HUES48 (cell line): ENCODE results near the gene CACNA1C.

Source experiments
- H3K27ac ChIP-seq: one replicate; pipeline ENCODE4 v1.7.0; 2013; ENCODE audit warnings: low read depth, low read length, inconsistent platforms
- H3K27me3 ChIP-seq: 2 replicates; pipeline ENCODE4 v1.6.1; 2013; ENCODE audit warnings: mild to moderate bottlenecking, low read length; ENCODE audit not compliant: control insufficient read depth, insufficient read depth
- H3K36me3 ChIP-seq: 2 replicates; pipeline ENCODE4 v1.6.1; 2013; ENCODE audit warnings: low read length; ENCODE audit not compliant: control insufficient read depth, insufficient read depth
- H3K4me1 ChIP-seq: 2 replicates; pipeline ENCODE4 v1.6.1; 2013; ENCODE audit warnings: mild to moderate bottlenecking, low read length; ENCODE audit not compliant: control insufficient read depth, insufficient read depth
- H3K4me3 ChIP-seq: 2 replicates; pipeline ENCODE4 v1.5.1; 2013; ENCODE audit warnings: mild to moderate bottlenecking, low read depth, low read length
- H3K9ac ChIP-seq: 2 replicates; pipeline ENCODE4 v1.6.1; 2013; ENCODE audit warnings: mild to moderate bottlenecking, low read depth, low read length, moderate library complexity
- H3K9me3 ChIP-seq: 2 replicates; pipeline ENCODE4 v1.6.1; 2013; ENCODE audit warnings: low read length; ENCODE audit not compliant: control insufficient read depth, insufficient read depth

Gene CACNA1C

DNA sequence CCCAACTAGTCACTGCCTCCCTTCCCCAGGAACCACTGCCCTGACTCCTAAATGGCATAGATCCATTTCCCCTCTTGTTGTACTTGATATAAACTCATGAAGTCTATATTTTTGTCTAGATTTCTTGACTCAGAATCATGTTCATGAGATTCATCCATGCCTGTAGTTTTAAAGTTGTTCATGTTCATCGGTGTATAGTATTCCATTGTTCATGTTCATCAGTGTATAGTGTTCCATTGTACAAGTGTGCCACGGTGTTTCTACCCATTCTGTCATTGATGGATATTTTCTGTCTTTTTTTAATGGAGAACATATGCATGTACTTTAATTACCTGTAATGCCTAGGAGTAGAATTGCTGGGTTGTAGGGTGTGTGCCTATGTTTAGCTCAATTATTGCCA is 261.7 kb downstream of the CACNA1C start:
- no peak overlapping the region for H3K27ac ChIP-seq
- no peak overlapping the region for H3K4me3 ChIP-seq
- no peaks in the 10 kb centered on the region for H3K4me1 ChIP-seq
- no peaks in the 10 kb centered on the region for H3K9me3 ChIP-seq
- H3K36me3 ChIP-seq: no peaks in the 10 kb centered on the region
- H3K27me3 ChIP-seq: no peaks in the 10 kb centered on the region
- H3K9ac ChIP-seq: no peak overlapping the region

DNA sequence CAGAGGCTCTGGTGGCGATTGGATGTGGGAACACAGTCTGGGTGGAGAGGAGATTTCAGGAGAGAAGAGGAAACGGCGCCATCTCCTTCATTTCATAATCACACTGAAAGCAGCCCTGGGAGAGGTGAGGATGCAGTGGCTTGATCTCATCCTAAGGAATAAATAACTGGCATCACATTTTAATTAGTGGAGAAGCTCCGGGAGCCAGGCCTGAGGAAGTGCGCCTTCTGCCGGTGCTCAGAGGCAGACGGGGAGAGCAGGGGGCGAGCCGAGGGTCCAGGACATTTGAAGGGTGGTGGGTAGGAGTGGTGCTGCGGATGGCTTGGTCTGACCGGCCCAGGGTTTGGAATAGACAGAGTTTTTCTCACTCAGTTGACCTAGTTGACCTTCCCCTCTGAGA is 265.0 kb downstream of the CACNA1C start:
- no peaks in the 10 kb centered on the region for H3K27me3 ChIP-seq
- H3K9me3 ChIP-seq: no peaks in the 10 kb centered on the region
- no peaks in the 10 kb centered on the region for H3K4me1 ChIP-seq
- H3K36me3 ChIP-seq: no peaks in the 10 kb centered on the region
- no peak overlapping the region for H3K4me3 ChIP-seq
- no peak overlapping the region for H3K9ac ChIP-seq
- H3K27ac ChIP-seq: no peak overlapping the region

DNA sequence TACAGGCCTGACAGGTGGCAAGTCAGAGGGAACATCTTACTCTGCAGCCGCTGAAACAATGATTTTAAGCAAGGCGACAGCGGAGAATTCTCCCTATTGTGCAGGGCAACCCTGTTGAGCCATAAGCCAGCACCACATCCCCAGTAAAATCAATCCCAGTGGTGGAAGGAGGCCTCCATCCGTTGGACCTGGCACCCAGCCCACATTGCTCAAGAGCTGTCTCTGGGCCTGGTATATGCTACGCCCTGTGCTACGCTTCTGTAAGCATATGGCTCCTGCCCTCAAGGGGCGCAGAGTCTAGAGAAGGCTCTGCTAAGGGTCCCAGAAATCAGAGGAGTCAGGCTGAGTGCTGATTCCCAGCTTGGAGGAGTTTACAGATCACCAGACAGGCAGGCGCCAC is 265.5 kb downstream of the CACNA1C start:
- Histone ChIP-seq H3K36me3 (no peaks in the 10 kb centered on the region), H3K4me1 (no peaks in the 10 kb centered on the region), H3K27me3 (no peaks in the 10 kb centered on the region), H3K4me3 (no peak overlapping the region), H3K27ac (no peak overlapping the region), H3K9ac (no peak overlapping the region), H3K9me3 (no peaks in the 10 kb centered on the region)

DNA sequence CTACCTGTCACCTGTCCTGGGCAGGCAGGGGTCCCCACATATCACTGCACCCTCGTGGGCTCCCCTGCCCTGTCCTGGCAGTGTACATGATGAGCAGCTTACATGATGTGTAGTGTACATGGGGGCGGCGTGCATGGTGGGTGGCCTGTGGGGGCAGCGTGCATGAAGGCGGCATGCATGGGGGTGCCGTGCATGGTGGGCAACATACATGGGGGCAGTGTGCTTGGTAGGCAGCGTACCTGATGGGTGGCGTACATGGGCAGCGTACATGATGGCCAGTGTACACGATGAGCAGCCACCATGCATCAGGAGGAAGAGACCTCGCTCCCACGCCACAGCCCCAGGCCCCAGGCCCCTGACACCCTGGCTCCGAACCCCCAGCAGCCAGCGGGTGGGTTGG is 266.3 kb downstream of the CACNA1C start:
- Histone ChIP-seq H3K9me3 (no peaks in the 10 kb centered on the region), H3K36me3 (no peaks in the 10 kb centered on the region), H3K4me3 (no peak overlapping the region), H3K27me3 (no peaks in the 10 kb centered on the region), H3K27ac (no peak overlapping the region), H3K9ac (no peak overlapping the region), H3K4me1 (no peaks in the 10 kb centered on the region)

DNA sequence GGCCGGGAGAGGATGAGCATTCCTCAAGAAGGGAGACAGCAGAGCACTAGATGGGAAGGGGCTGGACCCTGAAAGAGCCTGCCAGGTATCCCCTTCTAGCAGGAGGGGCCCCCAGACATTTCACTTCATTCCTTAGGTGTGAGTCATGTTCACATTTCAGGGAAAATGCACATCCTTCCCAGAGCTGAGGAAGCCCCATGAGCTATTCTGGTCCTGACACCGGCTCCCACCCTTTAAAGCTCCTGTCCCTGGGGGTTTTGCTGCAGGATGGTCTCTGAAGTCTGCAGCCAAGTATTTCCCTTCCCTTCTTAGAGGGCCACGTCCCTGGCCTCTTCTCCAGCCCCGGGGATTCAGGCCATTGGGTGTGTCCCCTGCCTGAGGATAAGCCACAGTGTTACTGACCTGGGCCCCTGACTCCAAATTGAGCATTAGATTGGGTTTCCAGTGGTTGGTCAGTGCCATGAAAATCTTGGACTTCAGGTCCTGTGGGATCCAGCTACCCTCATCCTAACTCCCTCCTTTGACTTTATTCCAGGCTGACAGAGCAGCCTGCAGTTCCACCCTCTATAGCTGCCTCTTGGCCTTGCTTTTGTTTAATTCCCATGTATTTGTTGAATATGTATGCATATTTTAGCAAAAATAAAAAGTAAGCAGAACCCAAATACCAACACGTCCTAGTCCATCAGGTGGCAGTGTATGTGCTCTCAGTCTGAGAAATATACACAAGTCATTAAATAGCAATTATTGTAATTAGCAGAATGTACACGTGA is 267.1 kb downstream of the CACNA1C start:
- Histone ChIP-seq H3K4me3 (no peak overlapping the region), H3K9me3 (no peaks in the 10 kb centered on the region), H3K27me3 (no peaks in the 10 kb centered on the region), H3K4me1 (no peaks in the 10 kb centered on the region), H3K9ac (no peak overlapping the region), H3K36me3 (no peaks in the 10 kb centered on the region), H3K27ac (no peak overlapping the region)

DNA sequence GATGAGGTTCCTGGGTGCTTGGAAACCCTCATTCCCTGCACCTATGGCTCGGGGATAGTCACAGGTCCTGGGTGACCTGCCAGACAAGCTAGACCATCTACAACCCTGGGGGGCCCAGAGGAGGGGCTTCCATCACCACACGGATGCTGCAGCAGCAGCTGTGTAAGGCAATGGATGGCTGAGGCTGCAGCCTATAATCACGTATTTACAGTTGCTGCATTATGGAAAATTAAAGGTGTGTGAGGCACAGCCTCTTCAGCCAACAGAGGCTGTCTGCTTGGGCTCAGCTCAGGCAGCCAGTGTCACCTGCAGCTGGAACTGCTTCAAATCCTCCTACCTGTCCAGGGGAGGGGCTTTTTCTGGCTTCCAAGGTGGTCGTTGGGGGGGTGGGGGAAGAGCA is 268.1 kb downstream of the CACNA1C start:
- Histone ChIP-seq H3K4me1 (no peaks in the 10 kb centered on the region), H3K9ac (no peak overlapping the region), H3K36me3 (no peaks in the 10 kb centered on the region), H3K9me3 (no peaks in the 10 kb centered on the region), H3K4me3 (no peak overlapping the region), H3K27ac (no peak overlapping the region), H3K27me3 (no peaks in the 10 kb centered on the region)

DNA sequence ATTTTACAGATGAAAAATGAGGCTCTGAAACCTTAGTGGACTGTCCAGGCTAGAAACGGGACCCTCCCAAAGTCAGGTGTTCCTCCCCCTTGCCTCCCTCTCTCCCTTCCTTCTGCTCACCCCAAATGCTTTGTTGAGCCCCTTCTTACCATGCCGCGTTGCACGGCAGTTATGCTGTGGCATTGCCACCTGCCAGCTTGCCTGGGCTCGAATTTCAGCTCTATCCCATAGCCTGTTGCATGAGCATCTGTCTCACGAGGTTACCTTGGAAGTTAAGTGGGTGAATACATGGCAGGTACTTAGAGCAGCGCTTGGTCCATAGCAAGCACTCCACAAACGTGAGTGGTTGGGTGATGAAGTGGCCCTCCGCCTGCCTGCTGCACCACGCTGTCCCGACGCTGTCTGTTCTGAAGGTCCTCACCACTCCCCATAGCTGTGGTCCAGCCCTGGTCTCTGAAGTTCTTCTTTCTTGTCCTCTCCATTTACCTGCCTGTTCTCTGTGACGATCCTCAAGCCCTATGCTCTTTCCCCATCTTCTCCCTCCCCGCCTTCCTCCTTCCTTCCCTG is 269.9 kb downstream of the CACNA1C start:
- Histone ChIP-seq H3K27me3 (no peaks in the 10 kb centered on the region), H3K4me1 (no peaks in the 10 kb centered on the region), H3K36me3 (no peaks in the 10 kb centered on the region), H3K4me3 (no peak overlapping the region), H3K9ac (no peak overlapping the region), H3K9me3 (no peaks in the 10 kb centered on the region), H3K27ac (no peak overlapping the region)

DNA sequence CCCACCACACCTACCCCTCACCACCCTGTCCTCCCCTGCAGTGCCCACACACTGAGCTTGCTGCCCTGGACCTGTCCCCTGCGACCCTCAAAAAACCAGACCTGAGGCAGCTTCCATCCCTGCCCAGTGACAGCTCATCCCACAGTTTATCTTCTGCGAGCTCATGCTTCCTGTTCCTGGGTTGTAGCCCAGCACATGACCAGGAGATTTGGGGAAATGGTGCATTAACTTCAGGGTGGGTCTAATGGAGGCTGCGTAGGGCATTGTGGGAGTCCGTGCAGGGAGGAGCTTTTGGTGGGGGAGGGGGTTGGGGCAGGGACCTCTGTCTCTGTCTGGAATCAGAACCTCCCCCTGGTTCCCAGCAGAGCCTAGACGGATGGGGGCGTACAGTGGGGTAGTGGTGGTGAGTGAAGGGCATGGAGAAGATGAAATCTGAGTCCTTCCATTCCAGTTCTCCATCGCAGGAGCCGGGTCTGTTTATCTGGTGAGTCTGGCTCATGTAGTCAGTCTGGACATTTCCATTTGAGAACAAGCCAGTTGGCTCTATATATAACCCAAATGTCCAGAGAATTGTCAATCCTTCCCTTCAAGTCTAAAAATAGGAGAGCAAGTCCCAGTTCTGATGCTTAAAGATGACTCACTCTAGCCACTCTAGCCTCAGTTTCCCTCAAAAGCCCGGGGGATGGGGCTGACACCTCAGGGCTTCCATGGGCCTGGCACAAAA is 270.9 kb downstream of the CACNA1C start:
- Histone ChIP-seq H3K4me1 (no peaks in the 10 kb centered on the region), H3K27me3 (no peaks in the 10 kb centered on the region), H3K9ac (no peak overlapping the region), H3K9me3 (no peaks in the 10 kb centered on the region), H3K4me3 (no peak overlapping the region), H3K36me3 (no peaks in the 10 kb centered on the region), H3K27ac (no peak overlapping the region)

DNA sequence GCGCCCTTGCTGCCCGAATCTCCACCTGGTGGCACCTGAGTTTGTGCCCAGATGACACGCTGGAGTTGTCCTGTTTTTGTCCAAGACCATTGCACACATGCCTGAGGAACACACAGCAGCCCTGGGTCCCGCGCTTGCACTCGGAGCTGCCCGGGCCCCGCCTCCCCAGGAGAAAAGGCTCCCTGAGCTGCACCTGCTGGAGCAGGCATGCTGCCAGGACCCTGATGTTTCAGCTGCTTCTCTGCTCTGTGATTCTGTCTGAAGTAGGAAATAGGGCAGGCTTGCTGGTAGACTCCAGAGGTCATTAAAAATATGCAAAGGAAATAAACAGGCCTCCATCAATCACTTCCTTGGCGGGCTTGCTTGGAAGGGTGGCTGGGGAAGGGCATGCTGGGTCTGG is 271.6 kb downstream of the CACNA1C start:
- H3K27ac ChIP-seq: no peak overlapping the region
- H3K27me3 ChIP-seq: no peaks in the 10 kb centered on the region
- no peak overlapping the region for H3K9ac ChIP-seq
- H3K4me3 ChIP-seq: no peak overlapping the region
- no peaks in the 10 kb centered on the region for H3K4me1 ChIP-seq
- no peaks in the 10 kb centered on the region for H3K36me3 ChIP-seq
- no peaks in the 10 kb centered on the region for H3K9me3 ChIP-seq

DNA sequence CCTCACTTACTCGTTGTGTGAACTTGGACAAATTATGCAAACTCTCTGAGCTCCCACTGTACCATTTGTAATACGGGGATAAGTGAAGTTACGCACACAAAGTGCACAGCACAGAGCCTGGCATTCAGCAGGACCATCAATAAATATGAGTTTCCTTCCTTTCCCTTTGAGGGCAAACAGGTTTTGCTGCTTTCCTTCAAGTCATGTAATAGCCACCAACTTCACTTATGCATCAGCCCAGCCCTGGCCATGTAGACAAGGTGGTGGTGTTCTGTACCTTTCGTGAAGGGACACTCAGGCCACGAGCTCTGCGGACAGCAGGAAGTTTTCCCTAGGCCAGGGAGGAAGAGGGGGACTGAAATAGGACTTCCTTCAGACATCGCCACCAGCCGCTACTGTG is 272.7 kb downstream of the CACNA1C start:
- Histone ChIP-seq H3K4me1 (no peaks in the 10 kb centered on the region), H3K9ac (no peak overlapping the region), H3K27me3 (no peaks in the 10 kb centered on the region), H3K36me3 (no peaks in the 10 kb centered on the region), H3K9me3 (no peaks in the 10 kb centered on the region), H3K4me3 (no peak overlapping the region), H3K27ac (no peak overlapping the region)

DNA sequence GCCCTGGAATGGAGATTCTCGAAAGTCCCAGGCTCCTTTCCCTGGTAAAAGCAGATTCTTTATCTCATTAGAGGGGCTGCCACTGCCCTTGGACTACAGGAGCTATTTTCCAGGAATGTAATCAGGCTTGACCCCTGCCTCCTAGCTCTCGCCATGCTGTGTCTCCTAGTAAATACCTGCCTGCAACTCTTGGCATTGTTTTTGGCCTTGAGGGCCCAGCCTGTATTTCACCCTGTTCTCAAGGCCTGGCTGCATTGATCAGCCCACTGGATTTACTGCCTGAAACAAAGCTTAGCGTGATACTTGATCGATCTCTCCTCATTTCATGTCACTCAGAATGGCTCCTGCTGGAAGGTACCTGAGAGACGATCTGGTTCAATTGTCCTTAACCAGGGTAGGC is 273.7 kb downstream of the CACNA1C start:
- no peaks in the 10 kb centered on the region for H3K36me3 ChIP-seq
- no peaks in the 10 kb centered on the region for H3K9me3 ChIP-seq
- H3K4me1 ChIP-seq: no peaks in the 10 kb centered on the region
- H3K4me3 ChIP-seq: no peak overlapping the region
- H3K27me3 ChIP-seq: no peaks in the 10 kb centered on the region
- H3K9ac ChIP-seq: no peak overlapping the region
- no peak overlapping the region for H3K27ac ChIP-seq
